Keratinocyte (primary cell): Measurements from ENCODE around the gene TMEM63B.
"Not testable (repeated sequence)": the region's sequence is repeated elsewhere in the genome, so short reads cannot be mapped to it uniquely, and the experiment has no call there.

ENCODE experiments used
- EZH2 ChIP-seq: IDR thresholded peaks from one replicate; pipeline ENCODE4 v1.6.1; 2012; ENCODE audit warnings: inconsistent platforms, mild to moderate bottlenecking, low read length, moderate library complexity
- TF ChIP-seq, protein P1 (sequence below), 3 experiments: IDR thresholded peaks in 1 of 3; conservative IDR thresholded peaks in 1 of 3; optimal IDR thresholded peaks in 1 of 3; 2 replicates in 2 of 3; 3 replicates in 1 of 3; pipeline versions ENCODE3 to v1.5.1; 2011; ENCODE audit warnings: low read length in 3 of 3, mild to moderate bottlenecking in 3 of 3, moderate library complexity in 2 of 3, control low read depth in 1 of 3, inconsistent platforms in 1 of 3; ENCODE audit not compliant: insufficient read depth in 2 of 3; ENCODE audit errors: extremely low read depth in 1 of 3

DNA sequence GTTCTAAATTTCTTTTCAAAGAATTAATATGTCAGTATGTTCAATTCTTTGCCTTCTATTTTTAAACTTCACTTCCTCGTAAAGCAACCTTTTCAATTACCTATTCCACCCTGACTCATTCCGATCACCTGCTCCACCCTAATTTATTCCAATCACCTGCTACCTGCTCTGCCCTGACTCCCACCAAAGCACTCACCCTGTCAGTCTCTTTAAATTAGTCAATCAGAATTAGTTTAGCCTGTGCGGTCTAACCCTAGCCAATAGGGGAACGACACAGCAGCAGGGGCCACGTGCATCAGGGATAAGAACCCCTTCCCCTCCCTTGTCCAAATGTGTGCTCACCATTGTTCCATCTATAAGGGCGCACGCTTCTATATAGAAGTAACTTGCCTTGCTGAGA lies 58.0 kb downstream of the TMEM63B start:
- TF ChIP-seq, protein P1, sequence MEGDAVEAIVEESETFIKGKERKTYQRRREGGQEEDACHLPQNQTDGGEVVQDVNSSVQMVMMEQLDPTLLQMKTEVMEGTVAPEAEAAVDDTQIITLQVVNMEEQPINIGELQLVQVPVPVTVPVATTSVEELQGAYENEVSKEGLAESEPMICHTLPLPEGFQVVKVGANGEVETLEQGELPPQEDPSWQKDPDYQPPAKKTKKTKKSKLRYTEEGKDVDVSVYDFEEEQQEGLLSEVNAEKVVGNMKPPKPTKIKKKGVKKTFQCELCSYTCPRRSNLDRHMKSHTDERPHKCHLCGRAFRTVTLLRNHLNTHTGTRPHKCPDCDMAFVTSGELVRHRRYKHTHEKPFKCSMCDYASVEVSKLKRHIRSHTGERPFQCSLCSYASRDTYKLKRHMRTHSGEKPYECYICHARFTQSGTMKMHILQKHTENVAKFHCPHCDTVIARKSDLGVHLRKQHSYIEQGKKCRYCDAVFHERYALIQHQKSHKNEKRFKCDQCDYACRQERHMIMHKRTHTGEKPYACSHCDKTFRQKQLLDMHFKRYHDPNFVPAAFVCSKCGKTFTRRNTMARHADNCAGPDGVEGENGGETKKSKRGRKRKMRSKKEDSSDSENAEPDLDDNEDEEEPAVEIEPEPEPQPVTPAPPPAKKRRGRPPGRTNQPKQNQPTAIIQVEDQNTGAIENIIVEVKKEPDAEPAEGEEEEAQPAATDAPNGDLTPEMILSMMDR (optimal IDR thresholded peaks at IDR 0.05 in 1 of 3, IDR thresholded peaks at IDR 0.05 in 1 of 3, conservative IDR thresholded peaks at IDR 0.05 in 1 of 3; ENCODE audit: extremely low read depth in 1 of 3, insufficient read depth in 2 of 3, low read length in 3 of 3): not testable (repeated sequence)
- TF ChIP-seq EZH2: not testable (repeated sequence)
